ENCODE data around the gene ATG13. TPM values are rescaled to one million over a fixed set of nuclear protein-coding genes. Genes with fewer than 3 reads are reported as not detected.
A peak's percentile ranks its signal among the peaks of the same experiment; 100 is the strongest.

ATG13 gene
- total and polyA plus RNA-seq, 2 of the 4 experiments (the other 2 are of a cell fraction) = 43.0 to 49.7 TPM

DNA sequence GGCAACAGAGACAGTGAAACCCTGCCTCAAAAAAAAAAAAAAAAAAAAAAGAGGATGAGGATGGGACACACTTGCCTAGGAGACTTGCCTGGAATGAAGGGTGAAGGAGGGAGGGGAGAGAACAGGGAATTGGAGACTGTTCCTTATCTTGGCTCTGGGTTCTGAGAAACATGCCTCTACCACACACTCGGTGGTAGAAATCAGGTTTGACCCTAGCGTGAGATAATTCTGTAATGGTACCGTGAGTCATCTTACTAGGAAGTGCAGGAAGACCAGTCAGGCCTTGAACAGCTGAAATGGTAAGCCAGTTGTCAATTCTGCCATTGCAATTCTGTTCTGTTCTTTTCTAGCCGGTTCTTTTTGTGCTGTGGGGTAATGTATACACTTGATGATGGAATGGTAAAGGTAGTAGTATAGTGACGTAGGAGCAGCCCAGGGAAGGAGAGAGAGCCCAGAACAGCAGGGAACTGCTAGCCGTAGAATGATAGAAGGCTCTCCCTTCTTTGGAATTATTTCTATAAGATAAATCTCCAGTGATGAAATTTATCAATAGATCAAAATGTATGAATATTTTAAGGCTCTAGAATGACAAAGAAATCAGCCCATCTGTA, 19.6 kb upstream of the ATG13 start:
- no peak overlapping the region for H3K18ac ChIP-seq (ENCODE audit: low read depth, low read length)
- BruUV-seq (replicated peaks) = no TSS peak
- peak overlapping the region; percentile 26 for H2BK5ac ChIP-seq (ENCODE audit: low read depth, low read length, poor library complexity, severe bottlenecking)
- no peak overlapping the region for H4K8ac ChIP-seq (ENCODE audit: low read depth in 2 of 2, low read length in 2 of 2)
- H3K9ac ChIP-seq (ENCODE audit: low read depth, low read length) = no peak overlapping the region
- ChIA-PET POLR2A (ENCODE audit: unreplicated experiment) (no interaction called here), CTCF (no interaction called here)
- 0 out of 2 replicates have a peak overlapping the region, but pooled peaks have one; percentile 32 for H3K23ac ChIP-seq (ENCODE audit: low read depth, low read length)
- dilution Hi-C loops (cut with HindIII; ENCODE audit: low sequenced_read_pairs, unreplicated experiment) (no loop called here), intact Hi-C loops (cut with micrococcal nuclease) (no loop called here), in situ Hi-C loops (cut with MboI; ENCODE audit: low sequenced_read_pairs) (no loop called here)
- ATAC-seq (ENCODE audit: low read depth) = no peak
- 0 out of 2 replicates have a peak, but pooled peaks cover 2% of the 10 kb centered on the region for H3K4me1 ChIP-seq (ENCODE audit: control insufficient read depth, insufficient read depth, low read length)
- H4K91ac ChIP-seq (ENCODE audit: insufficient read depth, low read depth, low read length) = no peak overlapping the region
- no peak overlapping the region for H3K4ac ChIP-seq (ENCODE audit: low read depth, low read length)
- peaks cover 0 to 7% of the 10 kb centered on the region in 2 experiments; a peak in 2 of 4 replicates for H3K79me1 ChIP-seq (ENCODE audit: low read depth in 1 of 2, low read length in 2 of 2)
- H3K4me2 ChIP-seq (ENCODE audit: low read depth, low read length) = no peak overlapping the region
- no peak overlapping the region for H3K27ac ChIP-seq (ENCODE audit: insufficient read depth, low read length)
- 0 out of 2 replicates have a peak, but pooled peaks cover 1% of the 10 kb centered on the region for H3K36me3 ChIP-seq (ENCODE audit: control insufficient read depth, insufficient read depth, low read length)
- no peaks in the 10 kb centered on the region for H3K27me3 ChIP-seq (ENCODE audit: control insufficient read depth, insufficient read depth, low read length)
- H3K14ac ChIP-seq (replicated peaks; ENCODE audit: low read depth, low read length) = no peak overlapping the region
- H2BK20ac ChIP-seq (ENCODE audit: low read depth, low read length) = no peak overlapping the region
- H2AK9ac ChIP-seq (replicated peaks; ENCODE audit: low read depth, low read length, poor library complexity) = no peak overlapping the region
- H4K20me1 ChIP-seq (ENCODE audit: insufficient read depth, low read length) = peaks cover 5% of the 10 kb centered on the region; the same call in 1 of the 2 replicates
- H3K4me3 ChIP-seq (ENCODE audit: insufficient read depth, low read depth, low read length) = no peak overlapping the region
- H2BK120ac ChIP-seq (ENCODE audit: low read depth, low read length) = no peak overlapping the region
- H4K5ac ChIP-seq (ENCODE audit: low read depth, low read length) = no peak overlapping the region; the same call in 1 of the 2 replicates
- H2AK5ac ChIP-seq (ENCODE audit: low read depth, low read length) = no peak overlapping the region
- H2AFZ ChIP-seq (replicated peaks; ENCODE audit: low read length, poor library complexity) = no peak overlapping the region
- no peaks in the 10 kb centered on the region for H3K9me3 ChIP-seq (ENCODE audit: control insufficient read depth, insufficient read depth, low read length)
- no peak for TF ChIP-seq NFE2L2 (IDR thresholded peaks at IDR 0.05; ENCODE audit: low read depth, low read length)
- no peak for TF ChIP-seq CEBPB (IDR thresholded peaks at IDR 0.05; ENCODE audit: low read depth, low read length)
- TF ChIP-seq MXI1 (IDR thresholded peaks at IDR 0.05; ENCODE audit: borderline replicate concordance, low read depth, low read length) = no peak
- no peak for TF ChIP-seq MAFK (IDR thresholded peaks at IDR 0.05; ENCODE audit: low read depth, low read length)
- no peak for TF ChIP-seq SMC3 (IDR thresholded peaks at IDR 0.05; ENCODE audit: low read depth, low read length)
- TF ChIP-seq FOS (IDR thresholded peaks at IDR 0.05; ENCODE audit: low read depth, low read length) = no peak
- TF ChIP-seq POLR2A (IDR thresholded peaks at IDR 0.05; ENCODE audit: low read depth, low read length) = no peak
- no peak for TF ChIP-seq RCOR1 (IDR thresholded peaks at IDR 0.05; ENCODE audit: insufficient replicate concordance, low read length)
- TF ChIP-seq RFX5 (IDR thresholded peaks at IDR 0.05; ENCODE audit: low read depth, low read length) = no peak
- TF ChIP-seq CHD1 (IDR thresholded peaks at IDR 0.05; ENCODE audit: low read depth, low read length) = no peak
- TF ChIP-seq RAD21 (IDR thresholded peaks at IDR 0.05; ENCODE audit: low read length) = no peak
- TF ChIP-seq, protein P1, sequence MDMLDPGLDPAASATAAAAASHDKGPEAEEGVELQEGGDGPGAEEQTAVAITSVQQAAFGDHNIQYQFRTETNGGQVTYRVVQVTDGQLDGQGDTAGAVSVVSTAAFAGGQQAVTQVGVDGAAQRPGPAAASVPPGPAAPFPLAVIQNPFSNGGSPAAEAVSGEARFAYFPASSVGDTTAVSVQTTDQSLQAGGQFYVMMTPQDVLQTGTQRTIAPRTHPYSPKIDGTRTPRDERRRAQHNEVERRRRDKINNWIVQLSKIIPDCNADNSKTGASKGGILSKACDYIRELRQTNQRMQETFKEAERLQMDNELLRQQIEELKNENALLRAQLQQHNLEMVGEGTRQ (IDR thresholded peaks at IDR 0.05; ENCODE audit: low read depth, low read length) = no peak
- TF ChIP-seq, protein P2, sequence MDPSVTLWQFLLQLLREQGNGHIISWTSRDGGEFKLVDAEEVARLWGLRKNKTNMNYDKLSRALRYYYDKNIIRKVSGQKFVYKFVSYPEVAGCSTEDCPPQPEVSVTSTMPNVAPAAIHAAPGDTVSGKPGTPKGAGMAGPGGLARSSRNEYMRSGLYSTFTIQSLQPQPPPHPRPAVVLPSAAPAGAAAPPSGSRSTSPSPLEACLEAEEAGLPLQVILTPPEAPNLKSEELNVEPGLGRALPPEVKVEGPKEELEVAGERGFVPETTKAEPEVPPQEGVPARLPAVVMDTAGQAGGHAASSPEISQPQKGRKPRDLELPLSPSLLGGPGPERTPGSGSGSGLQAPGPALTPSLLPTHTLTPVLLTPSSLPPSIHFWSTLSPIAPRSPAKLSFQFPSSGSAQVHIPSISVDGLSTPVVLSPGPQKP (IDR thresholded peaks at IDR 0.05; ENCODE audit: borderline replicate concordance, low read depth, low read length) = no peak
- TF ChIP-seq, protein P3, sequence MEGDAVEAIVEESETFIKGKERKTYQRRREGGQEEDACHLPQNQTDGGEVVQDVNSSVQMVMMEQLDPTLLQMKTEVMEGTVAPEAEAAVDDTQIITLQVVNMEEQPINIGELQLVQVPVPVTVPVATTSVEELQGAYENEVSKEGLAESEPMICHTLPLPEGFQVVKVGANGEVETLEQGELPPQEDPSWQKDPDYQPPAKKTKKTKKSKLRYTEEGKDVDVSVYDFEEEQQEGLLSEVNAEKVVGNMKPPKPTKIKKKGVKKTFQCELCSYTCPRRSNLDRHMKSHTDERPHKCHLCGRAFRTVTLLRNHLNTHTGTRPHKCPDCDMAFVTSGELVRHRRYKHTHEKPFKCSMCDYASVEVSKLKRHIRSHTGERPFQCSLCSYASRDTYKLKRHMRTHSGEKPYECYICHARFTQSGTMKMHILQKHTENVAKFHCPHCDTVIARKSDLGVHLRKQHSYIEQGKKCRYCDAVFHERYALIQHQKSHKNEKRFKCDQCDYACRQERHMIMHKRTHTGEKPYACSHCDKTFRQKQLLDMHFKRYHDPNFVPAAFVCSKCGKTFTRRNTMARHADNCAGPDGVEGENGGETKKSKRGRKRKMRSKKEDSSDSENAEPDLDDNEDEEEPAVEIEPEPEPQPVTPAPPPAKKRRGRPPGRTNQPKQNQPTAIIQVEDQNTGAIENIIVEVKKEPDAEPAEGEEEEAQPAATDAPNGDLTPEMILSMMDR (conservative IDR thresholded peaks at IDR 0.05; ENCODE audit: low read depth, low read length) = no peak
- TF ChIP-seq MAZ (IDR thresholded peaks at IDR 0.05; ENCODE audit: borderline replicate concordance, low read depth, low read length) = no peak
- TF ChIP-seq BHLHE40 (IDR thresholded peaks at IDR 0.05; ENCODE audit: low read depth, low read length) = no peak
- H3K56ac ChIP-seq (ENCODE audit: extremely low read depth, insufficient read depth, low read length) = no peak overlapping the region
- no peaks in the 10 kb centered on the region for H3K9me1 ChIP-seq (ENCODE audit: insufficient read depth, low read length)
- no peak overlapping the region for H2BK15ac ChIP-seq (ENCODE audit: low read depth, low read length)
- WGBS, 2 experiments (ENCODE audit: extremely low coverage in 2 of 2, insufficient read length in 1 of 2) = no CpG with 5 or more reads among the region's 6 CpGs
- DNase-seq = peak; percentile 70

All from IMR-90 (cell line).